Skin of body (tissue), 2 donors: Measurements from ENCODE around the gene PIP5K1C. TPM values are rescaled to one million over a fixed set of nuclear protein-coding genes. Genes with fewer than 3 reads are reported as not detected.

Source experiments
- DNase-seq: peaks from one replicate; lab custom pipeline; 2025; lab: John Stamatoyannopoulos, UW
- total RNA-seq: library from RNA; depleted of rRNA; stranded (reverse); fragments of >200 nt; gene quantifications from one replicate; pipeline ENCODE4 v1.2.3, GENCODE V29; 2014

Gene PIP5K1C
- total RNA-seq, 1 donor from 2014 or later = 8.9 TPM

- DNase-seq = no peak
These were observed 21.7 kb upstream of the PIP5K1C start for GRCh38 chr19:3721887-3722442.

- peak; percentile 35 for DNase-seq
These were observed 21.0 kb upstream of the PIP5K1C start for GRCh38 chr19:3721131-3721886.

DNA sequence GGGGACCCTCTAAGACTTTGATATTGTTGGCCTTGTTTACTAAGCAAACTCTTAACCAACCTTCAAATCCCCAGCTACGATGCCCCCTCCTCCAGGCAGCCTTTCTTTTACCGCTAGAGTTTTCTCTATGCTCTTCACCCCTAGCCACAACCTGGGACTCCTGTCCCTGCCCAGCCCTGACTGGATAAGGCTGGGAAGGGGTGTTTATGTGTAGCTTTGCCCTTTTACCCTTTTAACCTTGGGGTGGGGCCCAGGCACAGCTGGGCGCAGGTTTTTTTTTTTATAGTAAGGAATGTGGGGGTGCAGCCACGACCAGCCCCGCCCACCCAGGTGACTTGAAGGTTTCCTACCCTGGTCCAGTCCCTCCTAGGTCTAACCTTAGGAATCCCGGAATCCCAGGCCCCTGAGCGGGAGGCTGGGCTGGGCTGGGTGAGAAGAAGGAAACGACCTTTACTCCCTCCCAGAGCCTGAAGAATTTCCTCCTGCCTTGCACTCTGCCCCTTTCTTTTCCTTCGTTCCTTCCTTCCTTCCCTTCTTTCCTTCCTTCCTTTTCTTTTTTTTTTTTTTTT, 20.2 kb upstream of the PIP5K1C start:
- no peak for DNase-seq

DNA sequence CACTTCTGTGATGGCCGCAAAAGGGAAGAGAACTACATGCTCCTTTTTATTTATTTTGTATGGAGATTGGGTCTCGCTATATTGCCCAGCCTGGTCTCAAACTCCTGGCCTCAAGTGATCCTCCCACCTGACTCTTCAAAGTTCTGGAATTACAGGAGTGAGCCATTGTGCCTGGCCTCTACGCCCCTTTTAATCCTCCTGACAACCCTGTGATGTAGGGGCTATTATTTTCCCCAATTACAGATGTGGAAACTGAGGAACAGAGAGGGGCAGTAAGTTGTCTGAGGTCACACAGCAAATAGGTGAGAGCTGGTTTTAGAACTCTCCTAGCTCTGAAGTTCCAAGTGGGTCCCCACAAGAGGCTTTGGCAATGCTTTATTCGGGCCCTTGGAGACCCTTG, 19.6 kb upstream of the PIP5K1C start:
- DNase-seq = no peak

DNA sequence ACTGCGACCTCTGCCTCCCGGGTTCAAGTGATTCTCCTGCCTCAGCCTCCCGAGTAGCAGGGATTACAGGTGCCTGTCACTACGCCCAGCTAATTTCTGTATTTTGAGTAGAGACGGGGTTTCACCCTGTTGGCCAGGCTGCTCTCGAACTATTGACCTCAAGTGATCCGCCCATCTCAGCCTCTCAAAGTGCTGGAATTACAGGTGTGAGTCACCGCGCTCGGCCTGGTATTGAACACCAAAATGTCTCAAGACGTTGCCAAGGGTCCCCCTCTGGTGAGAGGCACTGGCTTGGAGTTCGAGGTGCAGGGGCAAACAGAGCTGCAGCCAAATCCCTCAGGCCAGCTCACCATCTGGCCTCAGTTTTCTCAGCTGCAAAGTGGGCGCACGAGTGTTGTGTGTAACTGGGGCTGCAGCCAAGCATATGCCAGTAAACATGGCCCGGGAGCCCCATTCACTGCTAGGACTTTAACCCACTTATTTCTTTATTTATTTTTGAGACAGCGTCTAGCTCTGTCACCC, 15.9 kb upstream of the PIP5K1C start:
- no peak for DNase-seq

GRCh38 chr19:3712663-3713611, 12.7 kb upstream of the PIP5K1C start:
- no peak for DNase-seq

DNA sequence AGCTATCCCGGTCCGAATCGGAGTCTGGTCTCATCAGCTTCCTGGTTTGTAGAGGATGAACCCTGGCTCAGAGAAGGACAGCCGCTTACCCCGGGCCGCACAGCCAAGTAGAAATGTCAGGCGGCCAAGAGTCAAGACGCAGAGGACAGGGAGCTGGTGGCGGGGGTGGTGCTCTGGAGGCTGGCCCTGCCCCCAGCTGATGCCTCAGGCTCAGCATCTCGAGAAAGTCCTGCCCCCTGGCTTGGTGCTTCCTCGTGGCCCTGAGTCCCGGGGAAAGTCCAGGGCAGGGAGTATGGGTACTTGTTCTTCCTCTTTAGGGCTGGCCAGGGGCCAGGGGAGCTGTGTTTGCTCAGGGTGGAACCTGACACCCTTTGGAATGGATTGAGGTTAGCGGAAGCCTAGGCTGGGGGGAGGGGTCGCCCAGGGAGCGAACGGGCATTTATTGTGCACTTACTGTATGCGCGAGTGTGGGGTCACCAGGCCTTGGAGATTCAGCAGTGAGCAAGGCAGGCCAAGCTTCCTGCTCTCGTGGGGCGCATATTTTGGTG, 10.1 kb upstream of the PIP5K1C start:
- DNase-seq = no peak

- no peak for DNase-seq
These were observed 8.1 kb upstream of the PIP5K1C start, which contains the start of gene TJP3 for GRCh38 chr19:3708207-3708931. TJP3 (plus strand) TSS chr19:3708384; CDS start chr19:3728433, 20,049 bp downstream.

GRCh38 chr19:3707868-3708206, 7.6 kb upstream of the PIP5K1C start:
- DNase-seq = no peak

DNA sequence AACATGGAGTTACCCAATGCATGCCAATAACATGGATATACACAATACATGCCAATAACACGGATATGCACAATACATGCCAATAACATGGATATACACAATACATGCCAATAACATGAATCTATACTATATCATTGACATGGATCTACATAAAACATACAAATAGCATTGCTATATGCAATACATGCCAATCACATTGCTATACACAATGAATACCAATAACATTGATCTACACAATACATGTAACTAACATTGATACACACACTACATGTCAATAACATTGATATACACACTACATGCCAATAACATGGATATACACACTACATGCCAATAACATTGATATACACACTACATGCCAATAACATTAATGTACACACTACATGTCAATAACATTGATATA, 932 bp upstream of the PIP5K1C start:
- no peak for DNase-seq

DNA sequence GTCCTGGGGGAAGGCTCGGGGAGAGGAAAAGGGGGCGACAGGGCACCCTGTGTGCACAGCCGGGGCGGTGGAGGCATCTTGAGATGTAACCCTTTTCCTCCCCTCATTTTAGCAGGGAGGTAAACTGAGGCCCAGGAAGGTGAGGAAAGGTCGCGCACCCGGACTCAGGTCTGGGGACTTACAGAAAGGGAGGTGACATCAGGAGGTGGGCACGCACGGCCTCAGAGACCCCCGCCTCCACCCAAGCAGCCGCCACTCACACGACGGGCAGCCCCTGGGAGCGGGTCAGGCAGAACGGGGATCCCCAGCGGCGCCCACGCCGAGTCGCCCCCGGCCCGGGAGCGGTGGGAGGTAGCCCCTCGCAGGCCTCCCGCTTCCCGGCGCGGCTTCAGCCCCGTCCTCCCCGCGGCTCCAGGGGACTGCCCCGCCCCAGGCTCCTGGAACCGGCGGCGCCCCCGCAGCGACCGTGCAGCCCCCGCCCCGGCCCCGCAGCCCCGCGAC, 477 bp downstream of the PIP5K1C start:
- no peak for DNase-seq

DNA sequence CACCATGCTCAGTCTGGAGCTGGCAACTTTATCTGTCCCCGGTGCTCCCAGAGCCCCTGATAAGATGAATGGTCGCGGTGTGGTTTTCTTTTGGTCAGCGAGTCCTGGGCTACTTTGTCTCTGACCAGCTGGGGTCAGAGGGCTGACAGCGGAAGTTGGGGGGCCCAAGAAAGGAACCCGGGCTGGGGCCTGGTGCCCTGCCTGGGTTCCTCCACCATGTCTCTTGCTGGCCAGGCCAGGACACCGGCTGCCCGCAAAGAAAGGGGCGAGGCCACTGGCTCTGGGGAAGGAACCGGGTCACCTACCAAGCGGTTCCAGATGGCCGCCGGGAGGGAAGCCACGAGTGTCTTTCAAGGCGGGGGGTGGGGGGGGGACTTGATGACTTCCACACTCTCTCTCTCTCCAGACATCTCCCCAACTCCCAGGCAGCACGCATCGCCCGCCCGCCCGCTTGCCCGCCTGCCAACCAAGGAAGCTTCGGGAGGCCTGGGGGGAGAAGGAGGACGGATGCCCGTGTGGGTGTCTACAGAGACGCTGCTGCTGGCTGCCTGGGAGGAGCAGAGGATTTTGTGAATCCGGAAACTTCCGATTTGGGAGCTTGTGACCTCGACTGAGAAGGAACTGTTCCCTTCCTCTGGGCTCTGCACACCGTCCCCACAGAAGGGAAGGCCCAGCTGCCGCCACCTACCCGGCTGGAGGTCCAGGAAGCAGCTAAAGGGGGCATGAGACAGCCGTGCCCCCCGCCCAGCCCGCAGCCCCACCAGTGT, 1.1 kb downstream of the PIP5K1C start:
- DNase-seq = peak; percentile 37

DNA sequence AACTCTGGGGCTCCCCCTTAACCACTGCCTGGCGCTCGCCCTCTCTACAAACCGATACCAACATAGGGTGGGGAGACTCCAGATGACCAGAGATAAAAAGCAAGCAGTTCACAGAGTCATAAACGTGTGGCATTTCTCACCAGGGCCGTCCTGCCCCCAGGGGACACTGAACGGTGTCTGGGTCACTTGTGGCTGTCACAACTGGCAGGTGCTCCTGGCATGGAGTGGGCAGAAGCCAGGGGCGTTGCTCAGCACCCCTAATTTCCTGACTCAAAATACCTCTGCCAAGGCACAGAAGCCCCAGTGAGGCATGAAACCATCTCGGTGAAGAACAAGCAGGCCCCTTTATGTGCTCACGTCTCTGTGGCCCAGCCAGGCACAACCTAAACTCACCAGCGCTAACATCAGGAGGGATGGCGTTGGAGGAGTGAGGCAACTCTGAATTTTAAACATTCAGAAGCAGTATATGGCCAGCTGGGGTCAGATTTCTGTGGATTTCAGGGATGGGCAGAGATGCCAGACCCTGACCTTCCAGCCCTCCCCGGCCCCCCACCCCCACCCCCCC, 1.8 kb downstream of the PIP5K1C start:
- no peak for DNase-seq

- no peak for DNase-seq
These were observed 2.4 kb downstream of the PIP5K1C start for GRCh38 chr19:3697671-3698385.

GRCh38 chr19:3697094-3697493, 3.2 kb downstream of the PIP5K1C start:
- DNase-seq = no peak

GRCh38 chr19:3696660-3696995, 3.6 kb downstream of the PIP5K1C start:
- no peak for DNase-seq

DNA sequence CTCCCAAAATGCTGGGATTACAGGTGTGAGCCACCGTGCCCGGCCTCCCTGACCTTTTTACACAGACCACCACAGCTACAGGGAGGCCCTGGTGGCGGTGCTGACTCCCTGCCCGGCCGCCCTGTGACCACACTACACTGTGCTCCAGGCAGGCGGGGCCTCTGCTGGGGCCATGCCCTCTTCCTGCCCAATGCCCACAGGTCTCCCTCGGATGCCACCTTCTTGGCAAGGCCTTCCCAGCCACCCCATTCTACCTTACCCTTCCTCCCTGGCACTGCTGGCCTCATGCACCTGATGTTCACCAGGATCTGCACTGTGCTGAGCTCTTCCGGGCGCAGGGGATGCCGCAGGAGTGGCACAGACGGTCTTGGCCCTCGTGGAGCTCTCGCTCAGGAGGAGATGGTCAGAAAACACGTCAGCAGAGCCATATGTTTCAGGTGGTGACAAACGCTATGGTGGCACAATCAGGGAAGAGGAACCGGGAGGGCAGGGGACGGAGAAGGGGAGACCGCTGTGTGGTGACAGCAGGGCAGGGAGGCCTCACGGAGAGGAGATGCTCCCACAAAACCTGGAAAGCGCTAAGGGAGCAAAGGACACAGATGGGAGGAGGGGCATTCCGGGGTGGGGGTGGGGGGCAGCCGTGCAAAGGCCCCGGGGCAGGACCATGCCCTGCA, 4.1 kb downstream of the PIP5K1C start:
- no peak for DNase-seq

DNA sequence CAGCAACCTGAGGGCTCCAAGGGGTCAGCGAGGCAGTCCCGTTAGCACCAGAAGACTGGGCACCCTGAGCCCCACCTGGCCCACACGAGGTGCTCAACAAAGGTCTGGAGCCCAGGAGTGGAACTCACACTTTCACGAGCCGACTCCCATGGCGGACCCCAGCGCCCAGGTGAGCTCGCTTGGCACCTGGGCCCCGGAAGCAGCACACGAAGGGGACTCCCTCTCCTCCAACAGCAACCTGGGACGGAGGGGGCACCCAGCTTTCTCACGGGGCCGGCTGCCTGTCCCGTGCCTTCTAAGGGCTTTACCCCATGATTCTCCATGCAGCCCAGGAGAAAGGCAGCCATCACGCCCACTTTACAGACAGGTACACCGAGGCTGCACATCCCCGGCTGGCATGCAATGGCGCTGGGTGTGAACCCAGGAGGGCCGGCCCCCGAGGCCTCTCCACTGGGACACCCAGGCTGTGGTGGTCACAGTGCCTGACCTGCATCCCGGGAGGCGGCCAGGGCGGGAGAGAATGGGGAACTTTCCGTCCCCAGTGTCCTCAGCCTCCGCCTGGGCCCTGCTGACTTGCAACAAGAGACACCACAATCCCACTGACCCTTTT, 5.0 kb downstream of the PIP5K1C start:
- DNase-seq = no peak
